ENCODE data around the gene SLC4A1. TPM values are rescaled to one million over a fixed set of nuclear protein-coding genes. Genes with fewer than 3 reads are reported as not detected.

SLC4A1 gene
- total and polyA plus RNA-seq, 2 donors (not counting 3 experiments of a cell fraction or from before 2014, with no cell fraction given), result not detected

GRCh38 chr17:44260296-44260695, 7.6 kb downstream of the SLC4A1 start:
- H3K27ac ChIP-seq (ENCODE audit: insufficient read depth, low read depth, low read length), result no peak overlapping the region
- no peaks in the 10 kb centered on the region for H3K9me3 ChIP-seq (replicated peaks; ENCODE audit: control insufficient read depth, insufficient read depth, low read length)
- intact Hi-C loops (cut with micrococcal nuclease) (no loop called here), dilution Hi-C loops (cut with MboI; ENCODE audit: extremely low pct_ligation_motif_present, low sequenced_read_pairs) (no loop called here)
- TF ChIP-seq MAX (IDR thresholded peaks at IDR 0.05; ENCODE audit: insufficient read depth, insufficient read length) (no peak), FOS (IDR thresholded peaks at IDR 0.05; ENCODE audit: borderline replicate concordance, insufficient read depth, low read length) (no peak), CTCF (IDR thresholded peaks at IDR 0.05; ENCODE audit: extremely low read depth in 1 of 2, insufficient read depth in 1 of 2, low read depth in 1 of 2, low read length in 2 of 2) (no peak), JUN (IDR thresholded peaks at IDR 0.05; ENCODE audit: borderline replicate concordance, insufficient read depth, insufficient read length, low read depth) (no peak), POLR2AphosphoS5 (IDR thresholded peaks at IDR 0.05; ENCODE audit: insufficient read depth, low read depth, low read length) (no peak), GATA2 (IDR thresholded peaks at IDR 0.05; ENCODE audit: insufficient read depth, insufficient read length, low read depth, low read length) (no peak), EZH2 (IDR thresholded peaks at IDR 0.05; ENCODE audit: borderline replicate concordance, low read depth, low read length, severe bottlenecking) (no peak), MYC (IDR thresholded peaks at IDR 0.05; ENCODE audit: low read depth, low read length) (no peak), POLR2A (IDR thresholded peaks at IDR 0.05; ENCODE audit: low read depth, low read length) (no peak)
- no peak for DNase-seq (ENCODE audit: low read depth, low spot score)
- POLR2A ChIA-PET, result no interaction called here
- H3K9me1 ChIP-seq (replicated peaks; ENCODE audit: control insufficient read depth, extremely low read depth, insufficient read depth, low read length), result no peaks in the 10 kb centered on the region
- H3K36me3 ChIP-seq (ENCODE audit: control insufficient read depth in 2 of 2, extremely low read depth in 1 of 2, insufficient read depth in 2 of 2, low read length in 2 of 2), result no peaks in the 10 kb centered on the region
- CTCF ChIA-PET, result interaction anchor here (1.0 kb wide), 1 partner anchor 10 kb away, joined by 3 read pairs; no protein-coding TSS in a partner anchor
- H3K79me2 ChIP-seq (ENCODE audit: control insufficient read depth, insufficient read depth, low read length), result no peaks in the 10 kb centered on the region
- H3K4me2 ChIP-seq (ENCODE audit: insufficient read depth, low read length), result no peak overlapping the region
- no peak overlapping the region for H2AFZ ChIP-seq (ENCODE audit: low read depth, low read length)
- no peak overlapping the region for H3K9ac ChIP-seq (replicated peaks; ENCODE audit: extremely low read depth, insufficient read depth, low read length)
- no peak for FAIRE-seq
- no TSS peak for BruUV-seq (replicated peaks)
- no peaks in the 10 kb centered on the region for H3K4me1 ChIP-seq (ENCODE audit: control insufficient read depth, extremely low read depth, insufficient read depth, low read length)
- no peaks in the 10 kb centered on the region for H4K20me1 ChIP-seq (replicated peaks; ENCODE audit: control insufficient read depth, extremely low read depth, insufficient read depth, low read length)
- H3K4me3 ChIP-seq (replicated peaks in 1 of 3; ENCODE audit: insufficient read depth in 1 of 3, low read depth in 1 of 3, low read length in 3 of 3), result no peak overlapping the region
- no peaks in the 10 kb centered on the region for H3K27me3 ChIP-seq (ENCODE audit: control insufficient read depth in 2 of 2, insufficient read depth in 2 of 2, low read length in 2 of 2)

Measured in endothelial cell of umbilical vein (primary cell).